Duodenal mucosa (tissue), 2 donors: ENCODE measurements around the gene MAPK8IP3.
A peak's percentile ranks its signal among the peaks of the same experiment; 100 is the strongest.

Experiments
- H3K27ac ChIP-seq: one replicate; pipeline ENCODE4 v1.7.0; 2013; ENCODE audit warnings: low read depth, low read length
- H3K27me3 ChIP-seq, 2 donors: one replicate each; pipeline ENCODE4 v1.7.0; 2013; ENCODE audit warnings: low read length in 2 of 2, control low read depth in 1 of 2; ENCODE audit not compliant: insufficient read depth in 2 of 2, control insufficient read depth in 1 of 2
- H3K36me3 ChIP-seq, 2 donors: one replicate each; pipeline ENCODE4 v1.7.0; 2013; ENCODE audit warnings: low read length in 2 of 2, control low read depth in 1 of 2; ENCODE audit not compliant: insufficient read depth in 2 of 2, control insufficient read depth in 1 of 2
- H3K4me1 ChIP-seq, 2 donors: one replicate each; pipeline ENCODE4 v1.7.0; 2013; ENCODE audit warnings: low read length in 2 of 2, control low read depth in 1 of 2; ENCODE audit not compliant: insufficient read depth in 2 of 2, control insufficient read depth in 1 of 2
- H3K4me3 ChIP-seq, 2 donors: one replicate each; pipeline ENCODE4 v1.7.0; 2013; ENCODE audit warnings: low read length in 2 of 2, low read depth in 1 of 2
- H3K9ac ChIP-seq, 2 donors: one replicate each; pipeline ENCODE4 v1.7.0; 2013; ENCODE audit warnings: low read length in 2 of 2, low read depth in 1 of 2
- H3K9me3 ChIP-seq, 2 donors: one replicate each; pipeline ENCODE4 v1.7.0; 2013; ENCODE audit warnings: low read length in 2 of 2, control low read depth in 1 of 2; ENCODE audit not compliant: control insufficient read depth in 1 of 2

The MAPK8IP3 gene

DNA sequence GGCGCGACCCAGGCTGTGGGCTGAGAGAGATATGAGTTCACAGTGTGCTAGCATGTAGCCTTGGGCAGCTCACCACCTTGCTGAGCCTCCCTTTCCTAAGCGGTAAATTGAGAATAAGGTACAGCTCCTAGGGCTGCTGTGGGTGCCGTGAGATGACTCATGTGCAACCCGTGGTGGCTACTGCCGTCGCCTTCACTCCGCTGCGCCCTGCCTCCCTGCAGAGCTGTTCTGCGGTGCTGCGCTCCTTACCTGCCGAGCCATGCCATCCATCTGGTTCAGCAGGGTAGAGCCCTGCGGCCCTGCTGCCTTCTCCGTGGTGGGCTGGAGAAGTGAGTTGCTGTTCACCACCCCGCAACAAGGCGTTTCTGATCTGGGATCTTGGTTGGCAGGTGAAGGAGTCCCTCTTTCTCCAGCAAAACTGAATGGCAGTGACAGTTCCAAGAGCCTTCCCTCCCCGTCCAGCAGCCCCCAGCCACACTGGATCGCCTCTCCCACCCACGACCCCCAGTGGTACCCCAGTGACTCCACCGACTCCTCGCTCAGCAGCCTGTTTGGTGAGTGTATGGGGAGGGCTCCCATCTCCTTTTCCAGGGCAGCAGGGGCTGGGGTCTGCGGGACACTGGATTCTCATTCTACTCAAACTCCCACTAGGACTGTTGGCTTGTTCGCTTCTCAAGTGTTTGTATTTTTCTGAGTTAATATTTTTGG, 37.2 kb upstream of the MAPK8IP3 start:
- Histone ChIP-seq H3K4me3 (no peak overlapping the region), H3K4me1 (no peaks in the 10 kb centered on the region), H3K9me3 (no peaks in the 10 kb centered on the region), H3K27ac (no peak overlapping the region), H3K36me3 (peaks cover 73 to 94% of the 10 kb centered on the region in 2 donors), H3K27me3 (no peaks in the 10 kb centered on the region), H3K9ac (no peak overlapping the region)

DNA sequence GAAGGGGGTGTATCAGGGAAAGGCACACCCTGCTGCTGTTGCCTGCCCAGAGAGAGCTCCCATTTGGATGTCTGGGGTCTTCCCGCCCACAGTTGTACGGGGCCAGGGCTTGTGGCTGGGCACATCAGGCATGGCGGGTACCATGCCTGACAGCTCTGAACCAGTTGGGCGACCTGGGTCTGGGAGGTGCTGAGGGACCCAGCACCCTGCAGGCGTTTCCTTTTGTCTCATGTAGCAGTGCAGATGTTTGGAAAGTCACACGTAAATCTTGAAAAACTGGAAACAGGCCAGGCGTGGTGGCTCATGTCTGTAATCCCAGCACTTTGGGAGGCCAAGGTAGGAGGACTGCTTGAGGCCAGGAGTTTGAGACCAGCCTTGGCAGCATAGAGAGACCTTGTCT, 36.3 kb upstream of the MAPK8IP3 start:
- H3K36me3 ChIP-seq = peaks cover 75 to 94% of the 10 kb centered on the region in 2 donors
- no peak overlapping the region for H3K27ac ChIP-seq
- H3K9me3 ChIP-seq = no peaks in the 10 kb centered on the region
- no peak overlapping the region for H3K9ac ChIP-seq
- no peak overlapping the region for H3K4me3 ChIP-seq
- H3K27me3 ChIP-seq = no peaks in the 10 kb centered on the region
- H3K4me1 ChIP-seq = no peaks in the 10 kb centered on the region

DNA sequence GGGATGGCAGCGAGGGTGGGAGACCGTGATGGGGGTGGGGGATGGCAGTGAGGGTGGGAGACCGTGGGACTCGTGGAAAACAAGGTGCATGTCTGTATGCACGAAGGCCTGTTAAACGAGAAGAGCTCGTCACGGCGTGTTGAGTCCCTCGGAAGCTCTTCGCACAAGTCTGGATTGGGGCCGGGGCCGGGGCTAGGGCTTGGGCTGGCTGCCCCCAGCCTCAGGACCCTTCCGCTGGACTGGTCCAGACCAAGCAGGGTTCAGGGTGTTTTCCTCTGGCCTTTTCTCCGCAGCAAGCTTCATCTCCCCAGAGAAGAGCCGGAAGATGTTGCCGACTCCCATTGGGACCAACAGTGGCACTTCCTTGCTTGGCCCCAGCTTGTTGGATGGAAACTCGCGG, 35.6 kb upstream of the MAPK8IP3 start:
- peaks cover 71 to 94% of the 10 kb centered on the region in 2 donors for H3K36me3 ChIP-seq
- no peak overlapping the region for H3K9ac ChIP-seq
- H3K27me3 ChIP-seq = no peaks in the 10 kb centered on the region
- no peak overlapping the region for H3K4me3 ChIP-seq
- H3K4me1 ChIP-seq = no peaks in the 10 kb centered on the region
- H3K27ac ChIP-seq = no peak overlapping the region
- no peaks in the 10 kb centered on the region for H3K9me3 ChIP-seq

DNA sequence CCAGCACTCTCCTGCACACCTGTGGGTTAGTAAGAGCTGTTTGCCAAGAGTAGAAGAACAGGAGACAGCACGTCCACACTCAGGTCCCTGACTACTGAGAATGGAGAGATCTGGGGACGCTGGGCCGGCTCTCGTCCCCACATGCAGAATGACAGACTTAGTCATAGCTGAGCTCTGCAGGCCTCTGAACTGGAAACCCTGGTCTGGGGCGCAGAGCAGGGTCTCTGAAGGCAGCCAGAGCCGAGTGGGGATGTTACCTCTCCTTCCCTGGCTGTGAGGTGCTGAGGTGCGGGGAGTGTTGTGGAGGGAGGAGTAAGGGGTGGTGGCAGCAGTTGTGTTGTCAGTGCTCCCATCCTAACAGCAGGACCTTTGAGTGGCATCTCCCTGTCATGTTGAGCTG, 35.1 kb upstream of the MAPK8IP3 start:
- no peaks in the 10 kb centered on the region for H3K9me3 ChIP-seq
- no peaks in the 10 kb centered on the region for H3K27me3 ChIP-seq
- H3K9ac ChIP-seq = no peak overlapping the region
- H3K36me3 ChIP-seq = peaks cover 67 to 92% of the 10 kb centered on the region in 2 donors
- H3K4me1 ChIP-seq = no peaks in the 10 kb centered on the region
- H3K4me3 ChIP-seq = no peak overlapping the region
- H3K27ac ChIP-seq = no peak overlapping the region

GRCh38 chr16:1673424-1674151, 32.4 kb upstream of the MAPK8IP3 start:
- H3K9me3 ChIP-seq = no peaks in the 10 kb centered on the region
- H3K27ac ChIP-seq = no peak overlapping the region
- no peak overlapping the region for H3K9ac ChIP-seq
- H3K4me3 ChIP-seq = no peak overlapping the region
- H3K27me3 ChIP-seq = no peaks in the 10 kb centered on the region
- H3K4me1 ChIP-seq = peaks cover 0 to under 1% of the 10 kb centered on the region in 2 donors
- H3K36me3 ChIP-seq = peaks cover 42 to 72% of the 10 kb centered on the region in 2 donors

GRCh38 chr16:1674306-1674705, 31.7 kb upstream of the MAPK8IP3 start:
- H3K36me3 ChIP-seq = peaks cover 37 to 65% of the 10 kb centered on the region in 2 donors
- no peak overlapping the region for H3K27ac ChIP-seq
- H3K27me3 ChIP-seq = no peaks in the 10 kb centered on the region
- no peaks in the 10 kb centered on the region for H3K9me3 ChIP-seq
- no peak overlapping the region for H3K4me3 ChIP-seq
- H3K4me1 ChIP-seq = peaks cover 0 to 8% of the 10 kb centered on the region in 2 donors
- H3K9ac ChIP-seq = no peak overlapping the region

GRCh38 chr16:1674751-1675664, 31.0 kb upstream of the MAPK8IP3 start:
- H3K9ac ChIP-seq = no peak overlapping the region
- no peak overlapping the region for H3K4me3 ChIP-seq
- peaks cover 33 to 59% of the 10 kb centered on the region in 2 donors for H3K36me3 ChIP-seq
- H3K4me1 ChIP-seq = peaks cover 0 to 11% of the 10 kb centered on the region in 2 donors
- H3K27ac ChIP-seq = no peak overlapping the region
- H3K27me3 ChIP-seq = no peaks in the 10 kb centered on the region
- H3K9me3 ChIP-seq = no peaks in the 10 kb centered on the region

DNA sequence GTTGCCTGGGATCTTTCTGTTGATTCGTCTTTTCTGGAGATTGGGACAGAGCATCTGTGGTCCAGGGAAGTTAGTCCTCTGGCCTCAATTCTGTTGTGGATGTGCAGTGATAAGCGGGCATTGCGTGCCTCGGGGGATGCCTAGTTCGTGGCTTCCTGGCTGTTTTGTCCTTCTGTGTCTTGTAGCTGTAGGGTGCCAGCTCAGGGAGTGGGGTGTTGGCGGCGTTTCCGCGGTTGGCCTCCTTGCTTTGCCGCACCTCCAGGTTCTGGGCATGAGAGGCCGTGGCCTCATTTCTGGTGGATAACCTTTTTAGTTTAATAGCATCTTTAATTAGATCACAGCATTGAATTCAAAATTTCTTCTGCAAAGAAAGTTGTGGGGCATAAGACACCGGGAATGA, 29.3 kb upstream of the MAPK8IP3 start:
- no peaks in the 10 kb centered on the region for H3K9me3 ChIP-seq
- peaks cover 0 to 11% of the 10 kb centered on the region in 2 donors for H3K4me1 ChIP-seq
- H3K4me3 ChIP-seq = no peak overlapping the region
- no peaks in the 10 kb centered on the region for H3K27me3 ChIP-seq
- H3K27ac ChIP-seq = no peak overlapping the region
- H3K36me3 ChIP-seq = peaks cover 21 to 45% of the 10 kb centered on the region in 2 donors
- H3K9ac ChIP-seq = no peak overlapping the region

GRCh38 chr16:1677339-1677738, 28.7 kb upstream of the MAPK8IP3 start:
- Histone ChIP-seq H3K9ac (no peak overlapping the region), H3K9me3 (no peaks in the 10 kb centered on the region), H3K27ac (no peak overlapping the region), H3K27me3 (no peaks in the 10 kb centered on the region), H3K36me3 (peaks cover 19 to 39% of the 10 kb centered on the region in 2 donors), H3K4me3 (peak overlapping the region; percentile 42 to 59), H3K4me1 (peaks cover 0 to 11% of the 10 kb centered on the region in 2 donors)
